Activated CD4-positive, alpha-beta T cell treated with anti-CD3 and anti-CD28 coated beads, Interleukin-2, amount 10 ng/mL, durations not matched to agents 24 days and 14 days (primary cell): ENCODE measurements around the gene POU3F2. TPM values are rescaled to one million over a fixed set of nuclear protein-coding genes. Genes with fewer than 3 reads are reported as not detected.

Experiments used
- DNase-seq: peaks from one replicate; pipeline ENCODE4 v3.0.0; 2022
- H3K27ac Mint-ChIP-seq: one replicate; pipeline ENCODE4 v1.8.0; 2022; ENCODE audit warnings: mild to moderate bottlenecking, mixed read lengths
- H3K27me3 Mint-ChIP-seq: one replicate; pipeline ENCODE4 v1.8.0; 2022; ENCODE audit warnings: mixed read lengths
- H3K36me3 Mint-ChIP-seq: one replicate; pipeline ENCODE4 v1.8.0; 2022; ENCODE audit warnings: low read depth, mild to moderate bottlenecking, mixed read lengths
- H3K4me1 Mint-ChIP-seq: one replicate; pipeline ENCODE4 v1.8.0; 2021; ENCODE audit warnings: mixed read lengths
- H3K4me3 Mint-ChIP-seq: one replicate; pipeline ENCODE4 v1.8.0; 2022; ENCODE audit warnings: mild to moderate bottlenecking, moderate library complexity, mixed read lengths
- H3K9me3 Mint-ChIP-seq: one replicate; pipeline ENCODE4 v1.8.0; 2021; ENCODE audit warnings: mixed read lengths
- intact Hi-C: fragments of 100-400 bp; cut with micrococcal nuclease; formaldehyde crosslinking; loops from one replicate; pipeline ENCODE4 v1.15.1; 2023
- total RNA-seq: library from RNA; stranded (reverse); gene quantifications from 2 replicates; pipeline ENCODE4 v1.2.3, GENCODE V29; 2022

Gene POU3F2
- total RNA-seq, 1 donor from 2014 or later: not detected

GRCh38 chr6:98843271-98844243 lies 9.2 kb downstream of the POU3F2 start:
- no peak overlapping the region for H3K4me3 Mint-ChIP-seq
- H3K27ac Mint-ChIP-seq: no peak overlapping the region
- peaks cover 10% of the 10 kb centered on the region for H3K4me1 Mint-ChIP-seq
- no peak for DNase-seq
- peaks cover 77% of the 10 kb centered on the region for H3K27me3 Mint-ChIP-seq
- no peaks in the 10 kb centered on the region for H3K9me3 Mint-ChIP-seq
- no peaks in the 10 kb centered on the region for H3K36me3 Mint-ChIP-seq
- intact Hi-C loops: loop anchor here (1.0 to 10.0 kb wide), 3 partner anchors 10 to 1139 kb away; no protein-coding TSS in a partner anchor

GRCh38 chr6:98844244-98845210 lies 10.2 kb downstream of the POU3F2 start:
- intact Hi-C loops: loop anchor here (1.0 to 10.0 kb wide), 4 partner anchors 11 to 1140 kb away; partner anchors contain the start of gene FBXL4
- Mint-ChIP-seq H3K4me3 (peak overlapping the region; percentile 24), H3K36me3 (no peaks in the 10 kb centered on the region), H3K27me3 (peaks cover 81% of the 10 kb centered on the region), H3K27ac (peak overlapping the region; percentile 12), H3K4me1 (peaks cover 10% of the 10 kb centered on the region), H3K9me3 (no peaks in the 10 kb centered on the region)
- DNase-seq: no peak

- H3K4me3 Mint-ChIP-seq: peak overlapping the region; percentile 68
- H3K9me3 Mint-ChIP-seq: no peaks in the 10 kb centered on the region
- peak; percentile 90 for DNase-seq
- intact Hi-C loops: loop anchor here (2.0 to 10.0 kb wide), 3 partner anchors 102 to 1141 kb away; partner anchors contain the start of gene FBXL4
- H3K27me3 Mint-ChIP-seq: peaks cover 80% of the 10 kb centered on the region
- H3K27ac Mint-ChIP-seq: peak overlapping the region; percentile 52
- peaks cover 10% of the 10 kb centered on the region for H3K4me1 Mint-ChIP-seq
- H3K36me3 Mint-ChIP-seq: no peaks in the 10 kb centered on the region
These were observed 11.0 kb downstream of the POU3F2 start for GRCh38 chr6:98845211-98846020.

GRCh38 chr6:98846021-98846380 lies 11.6 kb downstream of the POU3F2 start:
- Mint-ChIP-seq H3K4me1 (peaks cover 10% of the 10 kb centered on the region), H3K27ac (no peak overlapping the region), H3K9me3 (no peaks in the 10 kb centered on the region), H3K36me3 (no peaks in the 10 kb centered on the region), H3K4me3 (peak overlapping the region; percentile 68), H3K27me3 (peaks cover 79% of the 10 kb centered on the region)
- intact Hi-C loops: loop anchor here (2.0 to 10.0 kb wide), 3 partner anchors 101 to 1141 kb away; partner anchors contain the start of gene FBXL4
- DNase-seq: no peak

GRCh38 chr6:98847416-98847778 lies 13.0 kb downstream of the POU3F2 start:
- intact Hi-C loops: loop anchor here (2.0 to 10.0 kb wide), 3 partner anchors 100 to 1143 kb away; partner anchors contain the start of gene FBXL4
- peaks cover 79% of the 10 kb centered on the region for H3K27me3 Mint-ChIP-seq
- no peak overlapping the region for H3K27ac Mint-ChIP-seq
- no peaks in the 10 kb centered on the region for H3K9me3 Mint-ChIP-seq
- DNase-seq: no peak
- no peaks in the 10 kb centered on the region for H3K36me3 Mint-ChIP-seq
- peaks cover 10% of the 10 kb centered on the region for H3K4me1 Mint-ChIP-seq
- H3K4me3 Mint-ChIP-seq: no peak overlapping the region

- Mint-ChIP-seq H3K9me3 (no peaks in the 10 kb centered on the region), H3K27me3 (peaks cover 75% of the 10 kb centered on the region), H3K4me1 (peaks cover 8% of the 10 kb centered on the region), H3K36me3 (no peaks in the 10 kb centered on the region), H3K4me3 (no peak overlapping the region), H3K27ac (no peak overlapping the region)
- DNase-seq: peak; percentile 61
- intact Hi-C loops: loop anchor here (2.0 to 10.0 kb wide), 3 partner anchors 99 to 1143 kb away; partner anchors contain the start of gene FBXL4
These were observed 13.6 kb downstream of the POU3F2 start for GRCh38 chr6:98847779-98848538.

GRCh38 chr6:98848539-98849242 lies 14.3 kb downstream of the POU3F2 start:
- Mint-ChIP-seq H3K27ac (no peak overlapping the region), H3K4me3 (no peak overlapping the region), H3K36me3 (no peaks in the 10 kb centered on the region), H3K4me1 (peaks cover 8% of the 10 kb centered on the region), H3K27me3 (peaks cover 69% of the 10 kb centered on the region), H3K9me3 (no peaks in the 10 kb centered on the region)
- DNase-seq: no peak
- intact Hi-C loops: loop anchor here (5.0 to 10.0 kb wide), 2 partner anchors 99 to 1144 kb away; partner anchors contain the start of gene FBXL4

- no peak for DNase-seq
- Mint-ChIP-seq H3K36me3 (peaks cover 7% of the 10 kb centered on the region), H3K9me3 (no peaks in the 10 kb centered on the region), H3K27me3 (no peaks in the 10 kb centered on the region), H3K27ac (no peak overlapping the region), H3K4me3 (no peak overlapping the region), H3K4me1 (no peaks in the 10 kb centered on the region)
- intact Hi-C loops: no loop called here
These were observed 30.1 kb downstream of the POU3F2 start for GRCh38 chr6:98864497-98864896.

GRCh38 chr6:98871057-98871456 lies 36.7 kb downstream of the POU3F2 start:
- H3K36me3 Mint-ChIP-seq: peaks cover 12% of the 10 kb centered on the region
- H3K27ac Mint-ChIP-seq: no peak overlapping the region
- DNase-seq: no peak
- intact Hi-C loops: no loop called here
- H3K9me3 Mint-ChIP-seq: no peaks in the 10 kb centered on the region
- H3K27me3 Mint-ChIP-seq: no peaks in the 10 kb centered on the region
- no peaks in the 10 kb centered on the region for H3K4me1 Mint-ChIP-seq
- H3K4me3 Mint-ChIP-seq: no peak overlapping the region

- H3K4me3 Mint-ChIP-seq: no peak overlapping the region
- DNase-seq: no peak
- H3K9me3 Mint-ChIP-seq: no peaks in the 10 kb centered on the region
- H3K27me3 Mint-ChIP-seq: no peaks in the 10 kb centered on the region
- intact Hi-C loops: no loop called here
- peaks cover 8% of the 10 kb centered on the region for H3K36me3 Mint-ChIP-seq
- H3K27ac Mint-ChIP-seq: no peak overlapping the region
- no peaks in the 10 kb centered on the region for H3K4me1 Mint-ChIP-seq
These were observed 37.4 kb downstream of the POU3F2 start for GRCh38 chr6:98871821-98872220.

- Mint-ChIP-seq H3K9me3 (no peaks in the 10 kb centered on the region), H3K27ac (no peak overlapping the region), H3K27me3 (no peaks in the 10 kb centered on the region), H3K4me3 (no peak overlapping the region), H3K36me3 (peaks cover 12% of the 10 kb centered on the region), H3K4me1 (peaks cover 2% of the 10 kb centered on the region)
- no peak for DNase-seq
- intact Hi-C loops: no loop called here
These were observed 41.0 kb downstream of the POU3F2 start for GRCh38 chr6:98875375-98875774.

- peaks cover 7% of the 10 kb centered on the region for H3K4me1 Mint-ChIP-seq
- no peak for DNase-seq
- H3K4me3 Mint-ChIP-seq: no peak overlapping the region
- no peak overlapping the region for H3K27ac Mint-ChIP-seq
- no peaks in the 10 kb centered on the region for H3K27me3 Mint-ChIP-seq
- H3K9me3 Mint-ChIP-seq: no peaks in the 10 kb centered on the region
- intact Hi-C loops: no loop called here
- peaks cover 12% of the 10 kb centered on the region for H3K36me3 Mint-ChIP-seq
These were observed 42.9 kb downstream of the POU3F2 start for GRCh38 chr6:98877250-98877649.
